ENCODE data around the gene COL27A1. TPM values are rescaled to one million over a fixed set of nuclear protein-coding genes. Genes with fewer than 3 reads are reported as not detected.

Gene COL27A1
- total and polyA plus RNA-seq, 2 experiments from 2014 or later = 10.5 to 18.0 TPM

- DNase-seq (ENCODE audit: low spot score) (no peak), ATAC-seq (no peak)
- H3K4me3 Mint-ChIP-seq = no peak overlapping the region
- no peak overlapping the region for H3K27ac Mint-ChIP-seq
- H3K4me1 Mint-ChIP-seq = peaks cover 4% of the 10 kb centered on the region; the same call in 1 of the 3 replicates
- H2AFZ ChIP-seq = no peak overlapping the region
- H3K27ac ChIP-seq (ENCODE audit: low read depth) = no peak overlapping the region
- H3K4me1 ChIP-seq (ENCODE audit: insufficient read depth) = no peaks in the 10 kb centered on the region
- no peak for TF ChIP-seq POLR2AphosphoS5 (IDR thresholded peaks at IDR 0.05; ENCODE audit: low read depth)
- TF ChIP-seq CREB1 (CRISPR knock-in tag; IDR thresholded peaks at IDR 0.05; ENCODE audit: low read depth) = no peak
- TF ChIP-seq, protein P1, sequence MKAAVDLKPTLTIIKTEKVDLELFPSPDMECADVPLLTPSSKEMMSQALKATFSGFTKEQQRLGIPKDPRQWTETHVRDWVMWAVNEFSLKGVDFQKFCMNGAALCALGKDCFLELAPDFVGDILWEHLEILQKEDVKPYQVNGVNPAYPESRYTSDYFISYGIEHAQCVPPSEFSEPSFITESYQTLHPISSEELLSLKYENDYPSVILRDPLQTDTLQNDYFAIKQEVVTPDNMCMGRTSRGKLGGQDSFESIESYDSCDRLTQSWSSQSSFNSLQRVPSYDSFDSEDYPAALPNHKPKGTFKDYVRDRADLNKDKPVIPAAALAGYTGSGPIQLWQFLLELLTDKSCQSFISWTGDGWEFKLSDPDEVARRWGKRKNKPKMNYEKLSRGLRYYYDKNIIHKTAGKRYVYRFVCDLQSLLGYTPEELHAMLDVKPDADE (IDR thresholded peaks at IDR 0.05) = no peak
- TF ChIP-seq JUNB (IDR thresholded peaks at IDR 0.05; ENCODE audit: unreplicated experiment) = no peak
- TF ChIP-seq, protein P2, sequence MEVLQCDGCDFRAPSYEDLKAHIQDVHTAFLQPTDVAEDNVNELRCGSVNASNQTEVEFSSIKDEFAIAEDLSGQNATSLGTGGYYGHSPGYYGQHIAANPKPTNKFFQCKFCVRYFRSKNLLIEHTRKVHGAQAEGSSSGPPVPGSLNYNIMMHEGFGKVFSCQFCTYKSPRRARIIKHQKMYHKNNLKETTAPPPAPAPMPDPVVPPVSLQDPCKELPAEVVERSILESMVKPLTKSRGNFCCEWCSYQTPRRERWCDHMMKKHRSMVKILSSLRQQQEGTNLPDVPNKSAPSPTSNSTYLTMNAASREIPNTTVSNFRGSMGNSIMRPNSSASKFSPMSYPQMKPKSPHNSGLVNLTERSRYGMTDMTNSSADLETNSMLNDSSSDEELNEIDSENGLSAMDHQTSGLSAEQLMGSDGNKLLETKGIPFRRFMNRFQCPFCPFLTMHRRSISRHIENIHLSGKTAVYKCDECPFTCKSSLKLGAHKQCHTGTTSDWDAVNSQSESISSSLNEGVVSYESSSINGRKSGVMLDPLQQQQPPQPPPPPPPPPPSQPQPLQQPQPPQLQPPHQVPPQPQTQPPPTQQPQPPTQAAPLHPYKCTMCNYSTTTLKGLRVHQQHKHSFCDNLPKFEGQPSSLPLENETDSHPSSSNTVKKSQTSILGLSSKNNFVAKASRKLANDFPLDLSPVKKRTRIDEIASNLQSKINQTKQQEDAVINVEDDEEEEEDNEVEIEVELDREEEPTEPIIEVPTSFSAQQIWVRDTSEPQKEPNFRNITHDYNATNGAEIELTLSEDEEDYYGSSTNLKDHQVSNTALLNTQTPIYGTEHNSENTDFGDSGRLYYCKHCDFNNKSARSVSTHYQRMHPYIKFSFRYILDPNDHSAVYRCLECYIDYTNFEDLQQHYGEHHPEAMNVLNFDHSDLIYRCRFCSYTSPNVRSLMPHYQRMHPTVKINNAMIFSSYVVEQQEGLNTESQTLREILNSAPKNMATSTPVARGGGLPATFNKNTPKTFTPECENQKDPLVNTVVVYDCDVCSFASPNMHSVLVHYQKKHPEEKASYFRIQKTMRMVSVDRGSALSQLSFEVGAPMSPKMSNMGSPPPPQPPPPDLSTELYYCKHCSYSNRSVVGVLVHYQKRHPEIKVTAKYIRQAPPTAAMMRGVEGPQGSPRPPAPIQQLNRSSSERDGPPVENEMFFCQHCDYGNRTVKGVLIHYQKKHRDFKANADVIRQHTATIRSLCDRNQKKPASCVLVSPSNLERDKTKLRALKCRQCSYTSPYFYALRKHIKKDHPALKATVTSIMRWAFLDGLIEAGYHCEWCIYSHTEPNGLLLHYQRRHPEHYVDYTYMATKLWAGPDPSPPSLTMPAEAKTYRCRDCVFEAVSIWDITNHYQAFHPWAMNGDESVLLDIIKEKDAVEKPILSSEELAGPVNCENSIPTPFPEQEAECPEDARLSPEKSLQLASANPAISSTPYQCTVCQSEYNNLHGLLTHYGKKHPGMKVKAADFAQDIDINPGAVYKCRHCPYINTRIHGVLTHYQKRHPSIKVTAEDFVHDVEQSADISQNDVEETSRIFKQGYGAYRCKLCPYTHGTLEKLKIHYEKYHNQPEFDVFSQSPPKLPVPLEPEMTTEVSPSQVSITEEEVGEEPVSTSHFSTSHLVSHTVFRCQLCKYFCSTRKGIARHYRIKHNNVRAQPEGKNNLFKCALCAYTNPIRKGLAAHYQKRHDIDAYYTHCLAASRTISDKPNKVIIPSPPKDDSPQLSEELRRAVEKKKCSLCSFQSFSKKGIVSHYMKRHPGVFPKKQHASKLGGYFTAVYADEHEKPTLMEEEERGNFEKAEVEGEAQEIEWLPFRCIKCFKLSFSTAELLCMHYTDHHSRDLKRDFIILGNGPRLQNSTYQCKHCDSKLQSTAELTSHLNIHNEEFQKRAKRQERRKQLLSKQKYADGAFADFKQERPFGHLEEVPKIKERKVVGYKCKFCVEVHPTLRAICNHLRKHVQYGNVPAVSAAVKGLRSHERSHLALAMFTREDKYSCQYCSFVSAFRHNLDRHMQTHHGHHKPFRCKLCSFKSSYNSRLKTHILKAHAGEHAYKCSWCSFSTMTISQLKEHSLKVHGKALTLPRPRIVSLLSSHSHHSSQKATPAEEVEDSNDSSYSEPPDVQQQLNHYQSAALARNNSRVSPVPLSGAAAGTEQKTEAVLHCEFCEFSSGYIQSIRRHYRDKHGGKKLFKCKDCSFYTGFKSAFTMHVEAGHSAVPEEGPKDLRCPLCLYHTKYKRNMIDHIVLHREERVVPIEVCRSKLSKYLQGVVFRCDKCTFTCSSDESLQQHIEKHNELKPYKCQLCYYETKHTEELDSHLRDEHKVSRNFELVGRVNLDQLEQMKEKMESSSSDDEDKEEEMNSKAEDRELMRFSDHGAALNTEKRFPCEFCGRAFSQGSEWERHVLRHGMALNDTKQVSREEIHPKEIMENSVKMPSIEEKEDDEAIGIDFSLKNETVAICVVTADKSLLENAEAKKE (CRISPR knock-in tag; IDR thresholded peaks at IDR 0.05) = no peak
- TF ChIP-seq EZH2 (IDR thresholded peaks at IDR 0.05; ENCODE audit: low read depth, unreplicated experiment) = no peak
- no peak for TF ChIP-seq ZNF331 (CRISPR knock-in tag; IDR thresholded peaks at IDR 0.05; ENCODE audit: low read depth)
- TF ChIP-seq NANOG (IDR thresholded peaks at IDR 0.05; ENCODE audit: borderline replicate concordance) = no peak
- no peak for TF ChIP-seq STAT1 (IDR thresholded peaks at IDR 0.05; ENCODE audit: unreplicated experiment)
- TF ChIP-seq REST (IDR thresholded peaks at IDR 0.05; ENCODE audit: unreplicated experiment) = no peak
- no peak for TF ChIP-seq EZH2phosphoT487 (IDR thresholded peaks at IDR 0.05; ENCODE audit: unreplicated experiment)
- no peak for TF ChIP-seq CTCF (conservative IDR thresholded peaks at IDR 0.05; ENCODE audit: low read depth in 2 of 2)
- TF ChIP-seq ZNF114 (CRISPR knock-in tag; IDR thresholded peaks at IDR 0.05) = no peak
- 0 out of 3 replicates have a peak, but pooled peaks cover 4% of the 10 kb centered on the region for H3K9me3 Mint-ChIP-seq
- no peak overlapping the region for H3K4me3 ChIP-seq
- H3K27me3 ChIP-seq (ENCODE audit: insufficient read depth) = no peaks in the 10 kb centered on the region
- H3K36me3 Mint-ChIP-seq (ENCODE audit: low read depth) = peaks cover 20% of the 10 kb centered on the region
- H3K4me2 ChIP-seq = no peak overlapping the region
- peaks cover 9% of the 10 kb centered on the region for H3K27me3 Mint-ChIP-seq (ENCODE audit: insufficient read depth, low read depth, poor library complexity)
- H3K36me3 ChIP-seq (ENCODE audit: insufficient read depth) = peaks cover 5% of the 10 kb centered on the region
- no peaks in the 10 kb centered on the region for H4K20me1 ChIP-seq (replicated peaks; ENCODE audit: insufficient read depth)
- H3K79me2 ChIP-seq (replicated peaks; ENCODE audit: insufficient read depth) = no peaks in the 10 kb centered on the region
- no peaks in the 10 kb centered on the region for H3F3A ChIP-seq (replicated peaks; ENCODE audit: low read depth)
- no peaks in the 10 kb centered on the region for H3K9me2 ChIP-seq (ENCODE audit: insufficient read depth)
Measured at GRCh38 chr9:114184071-114184470, 28.7 kb downstream of the COL27A1 start.

All from GM23338 (cell line).